ENCODE measurements around the gene GUCY1A1.

The GUCY1A1 gene

DNA sequence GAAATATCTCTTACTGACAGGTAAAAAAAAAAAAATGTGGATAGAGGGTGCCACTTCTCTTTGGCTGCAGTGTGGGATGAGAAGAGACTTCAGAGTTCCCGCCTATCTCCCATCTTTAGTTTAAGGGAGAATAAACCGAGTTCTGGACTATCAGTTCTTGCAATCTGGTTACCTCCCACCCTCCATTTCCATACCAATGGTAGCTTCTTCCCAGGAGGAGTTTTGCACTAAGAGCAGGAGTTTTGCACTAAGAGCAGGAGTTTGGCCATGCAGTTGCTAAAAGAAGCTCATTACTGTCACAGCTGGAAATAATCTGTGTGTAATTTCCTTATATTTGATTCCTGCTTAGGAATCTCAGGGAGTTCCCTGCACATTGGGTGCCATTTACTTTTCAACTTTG is 81.4 kb downstream of the GUCY1A1 start:
- no peaks in the 10 kb centered on the region for H3K27me3 ChIP-seq (ENCODE audit: control insufficient read depth, insufficient read depth, low read length)
- TF ChIP-seq, protein P1, sequence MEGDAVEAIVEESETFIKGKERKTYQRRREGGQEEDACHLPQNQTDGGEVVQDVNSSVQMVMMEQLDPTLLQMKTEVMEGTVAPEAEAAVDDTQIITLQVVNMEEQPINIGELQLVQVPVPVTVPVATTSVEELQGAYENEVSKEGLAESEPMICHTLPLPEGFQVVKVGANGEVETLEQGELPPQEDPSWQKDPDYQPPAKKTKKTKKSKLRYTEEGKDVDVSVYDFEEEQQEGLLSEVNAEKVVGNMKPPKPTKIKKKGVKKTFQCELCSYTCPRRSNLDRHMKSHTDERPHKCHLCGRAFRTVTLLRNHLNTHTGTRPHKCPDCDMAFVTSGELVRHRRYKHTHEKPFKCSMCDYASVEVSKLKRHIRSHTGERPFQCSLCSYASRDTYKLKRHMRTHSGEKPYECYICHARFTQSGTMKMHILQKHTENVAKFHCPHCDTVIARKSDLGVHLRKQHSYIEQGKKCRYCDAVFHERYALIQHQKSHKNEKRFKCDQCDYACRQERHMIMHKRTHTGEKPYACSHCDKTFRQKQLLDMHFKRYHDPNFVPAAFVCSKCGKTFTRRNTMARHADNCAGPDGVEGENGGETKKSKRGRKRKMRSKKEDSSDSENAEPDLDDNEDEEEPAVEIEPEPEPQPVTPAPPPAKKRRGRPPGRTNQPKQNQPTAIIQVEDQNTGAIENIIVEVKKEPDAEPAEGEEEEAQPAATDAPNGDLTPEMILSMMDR (IDR thresholded peaks at IDR 0.05), result no peak
- H3K27ac ChIP-seq, result no peak overlapping the region
- no peaks in the 10 kb centered on the region for H3K36me3 ChIP-seq (ENCODE audit: control insufficient read depth, insufficient read depth, low read length)
- H3K9ac ChIP-seq, result no peak overlapping the region
- H3K79me2 ChIP-seq, result no peaks in the 10 kb centered on the region
- no peak overlapping the region for H3K4me3 ChIP-seq (ENCODE audit: low read depth, low read length)
- no peak overlapping the region for H2AFZ ChIP-seq
- peaks cover 47% of the 10 kb centered on the region for H3K4me1 ChIP-seq
- H3K4me2 ChIP-seq (ENCODE audit: low read length), result no peak overlapping the region
- no peaks in the 10 kb centered on the region for H3K9me3 ChIP-seq (ENCODE audit: control insufficient read depth, low read length)

- Histone ChIP-seq H3K4me3 (ENCODE audit: low read depth, low read length) (no peak overlapping the region), H3K9me3 (ENCODE audit: control insufficient read depth, low read length) (no peaks in the 10 kb centered on the region), H3K36me3 (ENCODE audit: control insufficient read depth, insufficient read depth, low read length) (no peaks in the 10 kb centered on the region), H3K27me3 (ENCODE audit: control insufficient read depth, insufficient read depth, low read length) (no peaks in the 10 kb centered on the region), H3K27ac (no peak overlapping the region), H2AFZ (no peak overlapping the region), H3K4me2 (ENCODE audit: low read length) (no peak overlapping the region), H3K79me2 (no peaks in the 10 kb centered on the region), H3K9ac (no peak overlapping the region), H3K4me1 (peaks cover 39% of the 10 kb centered on the region)
- TF ChIP-seq, protein P1 (IDR thresholded peaks at IDR 0.05), result no peak
Observed at GRCh38 chr4:155749041-155749440, 82.4 kb downstream of the GUCY1A1 start.

- Histone ChIP-seq H3K4me1 (peaks cover 14% of the 10 kb centered on the region), H3K27ac (no peak overlapping the region), H3K27me3 (ENCODE audit: control insufficient read depth, insufficient read depth, low read length) (no peaks in the 10 kb centered on the region)
Observed at GRCh38 chr4:155751569-155751968, 84.9 kb downstream of the GUCY1A1 start.

GRCh38 chr4:155757745-155758265 is 91.2 kb downstream of the GUCY1A1 start:
- Histone ChIP-seq H3K4me3 (ENCODE audit: low read depth, low read length) (no peak overlapping the region), H3K9ac (no peak overlapping the region), H3K4me1 (peaks cover 6% of the 10 kb centered on the region), H3K9me3 (ENCODE audit: control insufficient read depth, low read length) (no peaks in the 10 kb centered on the region), H2AFZ (peak overlapping the region; percentile 81), H3K79me2 (no peaks in the 10 kb centered on the region), H3K27ac (peak overlapping the region; percentile 98), H3K36me3 (ENCODE audit: control insufficient read depth, insufficient read depth, low read length) (no peaks in the 10 kb centered on the region), H3K4me2 (ENCODE audit: low read length) (no peak overlapping the region), H3K27me3 (ENCODE audit: control insufficient read depth, insufficient read depth, low read length) (no peaks in the 10 kb centered on the region)
- TF ChIP-seq, protein P1 (IDR thresholded peaks at IDR 0.05), result no peak

More at GRCh38 chr4:155751569-155751968, 84.9 kb downstream of the GUCY1A1 start:
- H3K9me3 ChIP-seq (ENCODE audit: control insufficient read depth, low read length), result no peaks in the 10 kb centered on the region
- no peaks in the 10 kb centered on the region for H3K36me3 ChIP-seq (ENCODE audit: control insufficient read depth, insufficient read depth, low read length)
- TF ChIP-seq, protein P1 (IDR thresholded peaks at IDR 0.05), result no peak
- H3K9ac ChIP-seq, result no peak overlapping the region
- peak overlapping the region; percentile 38 for H2AFZ ChIP-seq
- no peak overlapping the region for H3K4me3 ChIP-seq (ENCODE audit: low read depth, low read length)
- H3K4me2 ChIP-seq (ENCODE audit: low read length), result no peak overlapping the region
- H3K79me2 ChIP-seq, result no peaks in the 10 kb centered on the region
